GDM1 (cell line): ENCODE results near the gene USP47.

ENCODE experiments used
- DNase-seq: peaks from one replicate; lab custom pipeline; 2025; lab: John Stamatoyannopoulos, UW

USP47 gene

GRCh38 chr11:11982461-11982860 is 140.7 kb downstream of the USP47 start:
- no peak for DNase-seq

- DNase-seq = no peak
These were observed 141.2 kb downstream of the USP47 start for GRCh38 chr11:11982975-11983374.

GRCh38 chr11:11983427-11983826 is 141.7 kb downstream of the USP47 start:
- no peak for DNase-seq

GRCh38 chr11:11984563-11984962 is 142.8 kb downstream of the USP47 start:
- no peak for DNase-seq

GRCh38 chr11:11985016-11985715 is 143.4 kb downstream of the USP47 start:
- DNase-seq = no peak

- DNase-seq = no peak
These were observed 144.5 kb downstream of the USP47 start for GRCh38 chr11:11985954-11986949.

- no peak for DNase-seq
These were observed 145.8 kb downstream of the USP47 start for GRCh38 chr11:11987503-11988022.

GRCh38 chr11:11988099-11988651 is 146.4 kb downstream of the USP47 start:
- DNase-seq = no peak

- no peak for DNase-seq
These were observed 147.0 kb downstream of the USP47 start for GRCh38 chr11:11988681-11989261.

- DNase-seq = no peak
These were observed 148.3 kb downstream of the USP47 start for GRCh38 chr11:11989774-11990744.

GRCh38 chr11:11992257-11993212 is 150.8 kb downstream of the USP47 start:
- no peak for DNase-seq

GRCh38 chr11:11993839-11994238 is 152.1 kb downstream of the USP47 start:
- no peak for DNase-seq

- DNase-seq = no peak
These were observed 153.8 kb downstream of the USP47 start for GRCh38 chr11:11995601-11996000.

- no peak for DNase-seq
These were observed 154.7 kb downstream of the USP47 start for GRCh38 chr11:11996321-11997048.

GRCh38 chr11:11997049-11997322 is 155.2 kb downstream of the USP47 start:
- DNase-seq = no peak

GRCh38 chr11:11998091-11998781 is 156.5 kb downstream of the USP47 start:
- no peak for DNase-seq

- DNase-seq = no peak
These were observed 159.4 kb downstream of the USP47 start for GRCh38 chr11:12001186-12001585.

GRCh38 chr11:12003336-12003735 is 161.6 kb downstream of the USP47 start:
- DNase-seq = no peak

- DNase-seq = no peak
These were observed 162.0 kb downstream of the USP47 start for GRCh38 chr11:12003815-12004214.
